Small intestine (tissue), 7 donors: ENCODE measurements around the gene GGT6. TPM values are rescaled to one million over a fixed set of nuclear protein-coding genes. Genes with fewer than 3 reads are reported as not detected.

Experiments used
- DNase-seq, 2 donors: peaks; one replicate each; pipeline versions ENCODE4 v3.0.0 to v3.0.0-alpha.2; 2013
- FAIRE-seq: peaks from 2 replicates; lab custom pipeline; 2012; peaks lifted over from hg19 to GRCh38; lab: Jason Lieb, UNC
- H3K27ac ChIP-seq, 3 donors: one replicate each; pipeline ENCODE4 v1.5.1; 2013; ENCODE audit warnings: low read length in 2 of 3, mild to moderate bottlenecking in 2 of 3, control low read depth in 1 of 3, inconsistent platforms in 1 of 3, low read depth in 1 of 3, moderate library complexity in 1 of 3
- H3K27me3 ChIP-seq, 3 donors: one replicate each; pipeline ENCODE4 v1.6.1; 2013; ENCODE audit warnings: low read length in 3 of 3, inconsistent platforms in 1 of 3; ENCODE audit not compliant: control insufficient read depth in 3 of 3, insufficient read depth in 3 of 3
- H3K36me3 ChIP-seq, 3 donors: one replicate each; pipeline ENCODE4 v1.6.1; 2013; ENCODE audit warnings: low read length in 3 of 3, inconsistent platforms in 1 of 3, low read depth in 1 of 3, mild to moderate bottlenecking in 1 of 3, moderate library complexity in 1 of 3; ENCODE audit not compliant: control insufficient read depth in 3 of 3, insufficient read depth in 2 of 3
- H3K4me1 ChIP-seq, 3 donors: one replicate each; pipeline ENCODE4 v1.6.1; 2013; ENCODE audit warnings: low read length in 2 of 3, inconsistent platforms in 1 of 3, low read depth in 1 of 3, mild to moderate bottlenecking in 1 of 3, moderate library complexity in 1 of 3; ENCODE audit not compliant: control insufficient read depth in 3 of 3, insufficient read depth in 2 of 3
- H3K4me3 ChIP-seq, 3 donors: one replicate each; pipeline ENCODE4 v1.5.1; 2013; ENCODE audit warnings: low read length in 3 of 3, control low read depth in 1 of 3, inconsistent platforms in 1 of 3, low read depth in 1 of 3, mild to moderate bottlenecking in 1 of 3, moderate library complexity in 1 of 3
- H3K9me3 ChIP-seq, 2 donors: one replicate each; pipeline ENCODE4 v1.6.1; 2013; ENCODE audit warnings: low read depth in 1 of 2, low read length in 1 of 2; ENCODE audit not compliant: control insufficient read depth in 2 of 2, insufficient read depth in 1 of 2
- WGBS, 3 donors: extraction: QIAGEN DNeasy Blood & Tissue Kit; methylation state at CpG; one replicate each; pipeline ENCODE4 v1.1.7; 2013; 5-methylcytosine and 5-hydroxymethylcytosine counted together
- polyA plus RNA-seq, 4 donors: library from polyadenylated mRNA; stranded (reverse) in 3 of 4; unstranded in 1 of 4; fragments of 200-250 nt in 3 of 4; fragments of 120-200 nt in 1 of 4; gene quantifications; one replicate each; pipeline versions ENCODE4 v1.2.1 to v1.2.3, GENCODE V29; 2013
- donor health status: healthy with polysubstance abuse.
- donor health status: control.
- donor health status: control.
- donor health status: Bipolar disorder and iron deficiency.
- donor health status: healthy.

GGT6 gene
- polyA plus RNA-seq, 4 donors = 4.5 to 63.9 (median 21.4) TPM

DNA sequence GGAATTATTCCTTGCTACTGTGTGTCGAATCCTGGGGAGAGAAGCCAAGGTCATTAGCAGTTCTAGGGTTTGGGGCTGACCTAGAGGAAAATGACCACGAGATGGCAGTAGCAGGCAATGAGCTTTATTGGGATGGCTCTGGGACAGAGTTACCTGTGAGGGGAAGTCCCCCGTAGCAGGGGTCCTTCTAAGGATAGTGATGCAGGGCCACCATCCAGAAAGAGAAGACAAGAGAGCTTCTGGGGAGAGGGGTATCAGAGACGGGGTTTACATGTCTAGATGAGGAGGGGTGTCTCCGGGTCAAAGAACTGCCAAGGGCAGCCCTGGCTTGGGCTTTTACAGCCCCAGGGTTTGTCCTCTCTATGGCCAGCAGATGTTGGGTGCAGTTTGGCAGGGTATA is 6.4 kb upstream of the GGT6 start:
- FAIRE-seq = no peak
- no peaks in the 10 kb centered on the region for H3K36me3 ChIP-seq
- 13 to 24% (median 20%) methylated on average over 5 of the region's 5 CpGs for WGBS, 3 donors

DNA sequence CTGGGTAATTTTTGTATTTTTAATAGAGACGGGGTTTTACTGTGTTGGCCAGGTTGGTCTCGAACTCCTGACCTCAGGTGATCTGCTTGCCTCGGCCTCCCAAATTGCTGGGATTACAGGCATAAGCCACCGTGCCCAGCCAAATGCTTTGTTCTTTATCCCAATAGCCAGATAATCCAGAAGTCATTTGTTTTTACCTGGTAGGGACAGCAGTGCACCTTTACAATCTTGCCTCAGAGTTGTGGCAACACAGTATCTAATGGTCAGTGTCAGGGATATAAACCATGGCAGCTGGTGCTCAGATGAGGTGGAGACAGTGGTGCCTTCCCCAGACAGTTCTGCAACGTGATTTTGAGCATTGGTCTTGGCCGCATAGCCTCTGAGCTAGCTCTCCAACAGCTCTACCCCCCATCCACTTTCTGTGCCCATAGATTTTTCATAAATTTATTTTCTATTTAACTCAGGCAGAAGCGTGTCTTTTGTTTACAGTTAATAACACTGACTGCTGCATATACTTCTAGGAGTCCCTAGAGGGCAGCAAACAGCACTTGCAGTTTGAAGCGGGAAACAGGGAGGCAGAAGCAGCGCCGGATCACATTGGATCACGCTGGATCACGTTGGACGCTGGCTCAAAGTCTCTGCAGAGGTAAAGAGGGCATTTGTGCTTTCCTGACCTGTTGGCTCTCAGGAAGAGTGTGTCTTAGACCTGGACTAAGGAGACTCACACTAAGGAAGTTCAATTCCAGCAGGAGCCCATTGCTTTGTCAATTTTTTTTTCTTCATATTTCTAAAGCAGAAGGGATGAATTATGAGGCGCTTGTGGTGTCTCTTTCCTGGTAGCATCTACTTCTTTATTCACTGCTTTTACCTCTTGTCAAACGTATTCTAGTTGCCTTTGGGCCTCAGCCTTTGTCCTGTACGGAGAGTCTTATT is 5.1 kb upstream of the GGT6 start:
- Histone ChIP-seq H3K9me3 (no peaks in the 10 kb centered on the region), H3K36me3 (no peaks in the 10 kb centered on the region), H3K4me3 (no peak overlapping the region), H3K4me1 (peaks cover 3 to 28% (median 5%) of the 10 kb centered on the region in 3 donors), H3K27ac (peak overlapping the region in 2 of 3 donors; percentile 46 to 56), H3K27me3 (no peaks in the 10 kb centered on the region)
- 23 to 31% (median 25%) methylated on average over 16 of the region's 16 CpGs for WGBS, 3 donors
- peak; percentile 91 to 95 for DNase-seq
- no peak for FAIRE-seq

More for the DNA sequence above, 6.4 kb upstream of the GGT6 start:
- DNase-seq = peak; percentile 77 to 82
- Histone ChIP-seq H3K27me3 (no peaks in the 10 kb centered on the region), H3K9me3 (no peaks in the 10 kb centered on the region), H3K4me1 (peaks cover 0 to 16% (median 2%) of the 10 kb centered on the region in 3 donors), H3K27ac (no peak overlapping the region), H3K4me3 (no peak overlapping the region)

DNA sequence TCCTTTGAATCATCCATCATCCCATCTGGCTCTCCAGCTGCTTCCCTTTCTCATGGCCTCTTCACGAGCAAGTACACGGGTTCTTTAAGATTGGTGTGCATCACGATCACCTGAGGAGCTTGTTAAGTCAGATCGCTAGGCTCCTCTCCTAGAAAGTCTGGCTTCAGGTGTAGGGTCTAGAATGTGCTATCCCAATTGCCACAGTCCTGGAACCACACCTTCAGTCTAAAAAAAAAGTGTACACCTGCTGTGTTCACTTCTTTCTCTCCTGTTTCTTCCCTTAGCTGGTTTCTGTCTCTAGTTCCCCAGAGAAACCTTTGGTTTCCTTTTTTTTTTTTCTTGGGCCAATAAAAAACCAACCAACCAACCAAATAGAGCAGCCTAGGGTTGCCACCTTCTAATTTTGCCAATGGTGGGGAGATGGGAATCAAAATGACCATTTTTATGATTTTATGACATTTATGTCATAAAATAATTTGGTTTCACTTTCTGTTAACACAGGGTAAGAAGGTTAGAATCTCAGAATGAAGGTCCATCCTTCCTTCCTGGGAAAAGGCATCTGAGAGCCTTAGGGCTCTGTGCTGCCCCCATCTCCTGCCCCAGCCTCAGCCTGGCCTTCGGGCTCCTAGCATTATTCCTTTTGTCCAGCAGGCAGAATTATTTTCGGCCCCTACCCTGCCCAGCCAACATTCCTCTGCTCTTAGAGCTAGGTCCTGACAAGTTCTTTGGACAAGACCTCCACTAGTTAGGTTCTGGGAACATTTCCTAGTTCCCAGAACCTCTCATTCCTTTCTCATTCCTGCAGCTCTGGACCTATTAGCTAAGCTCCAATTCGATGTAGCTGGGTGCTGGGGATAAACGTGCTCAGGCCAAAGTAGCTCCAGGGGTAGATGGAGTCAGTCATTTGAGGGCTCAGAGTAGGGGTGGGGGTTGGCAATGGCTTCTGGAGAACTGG is 1.9 kb upstream of the GGT6 start:
- H3K27ac ChIP-seq = peak overlapping the region; percentile 67 to 87 (median 79)

DNA sequence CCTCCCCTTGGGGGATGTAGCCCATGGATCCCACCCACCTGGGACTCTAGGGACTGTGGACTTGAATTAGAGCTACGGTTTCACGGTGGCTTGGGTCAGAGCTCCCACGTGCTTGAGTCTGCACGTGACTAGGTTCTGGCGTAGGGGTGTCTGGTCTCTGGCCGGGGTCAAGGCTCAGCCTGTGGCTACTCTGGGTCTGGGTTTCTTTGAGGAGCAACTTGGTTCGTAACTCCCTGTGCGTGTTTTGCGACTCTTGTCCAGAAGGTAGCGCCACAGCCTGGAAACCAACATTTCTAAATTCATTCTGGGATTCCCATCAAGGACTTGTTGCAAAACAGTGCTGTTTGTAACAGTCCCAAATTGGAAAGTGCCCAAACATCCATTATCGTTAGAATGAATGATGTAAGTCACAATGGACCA is 470 bp upstream of the GGT6 start:
- Histone ChIP-seq H3K4me1 (peaks cover 8 to 45% (median 8%) of the 10 kb centered on the region in 3 donors), H3K9me3 (no peaks in the 10 kb centered on the region), H3K36me3 (no peaks in the 10 kb centered on the region), H3K4me3 (no peak overlapping the region), H3K27ac (peak overlapping the region; percentile 13 to 90 (median 84)), H3K27me3 (no peaks in the 10 kb centered on the region)
- FAIRE-seq = no peak
- DNase-seq = no peak
- WGBS, 3 donors = 22 to 56% (median 43%) methylated on average over 11 of the region's 11 CpGs

More for the DNA sequence above, 1.9 kb upstream of the GGT6 start:
- peak; percentile 65 for FAIRE-seq
- Histone ChIP-seq H3K27me3 (no peaks in the 10 kb centered on the region), H3K9me3 (no peaks in the 10 kb centered on the region), H3K4me1 (peaks cover 5 to 44% (median 5%) of the 10 kb centered on the region in 3 donors), H3K36me3 (no peaks in the 10 kb centered on the region), H3K4me3 (no peak overlapping the region)
- peak; percentile 76 to 85 for DNase-seq
- WGBS, 3 donors = 23 to 52% (median 36%) methylated on average over 8 of the region's 8 CpGs

DNA sequence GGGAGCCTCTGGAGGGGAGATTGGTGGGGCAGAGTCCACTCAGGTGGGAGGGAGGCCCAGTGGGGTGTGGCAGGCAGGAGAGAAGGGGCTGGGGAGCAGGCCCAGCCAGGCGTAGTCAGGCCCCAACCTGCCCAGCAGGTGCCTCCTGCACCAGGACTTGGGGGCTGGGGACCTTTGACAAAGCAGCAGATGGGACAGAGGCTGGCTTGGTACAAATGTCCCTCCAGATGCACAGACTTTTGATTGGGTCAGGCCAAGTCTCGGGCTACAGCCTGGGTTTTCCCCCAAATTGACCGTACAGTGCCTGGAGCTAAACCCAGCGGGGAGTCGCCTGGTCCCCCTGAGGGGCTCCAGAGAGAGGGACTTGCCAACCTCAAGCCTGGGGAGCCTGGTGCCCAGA is 411 bp downstream of the GGT6 start:
- WGBS, 3 donors = 10 to 72% (median 27%) methylated on average over 5 of the region's 5 CpGs
- Histone ChIP-seq H3K27ac (peak overlapping the region; percentile 53 to 90 (median 84)), H3K27me3 (no peaks in the 10 kb centered on the region), H3K9me3 (no peaks in the 10 kb centered on the region), H3K4me3 (peak overlapping the region in 2 of 3 donors; percentile 32 to 50), H3K36me3 (no peaks in the 10 kb centered on the region), H3K4me1 (peaks cover 9 to 43% (median 9%) of the 10 kb centered on the region in 3 donors)
- DNase-seq (peak in 1 of 2 donors; percentile 55), FAIRE-seq (no peak)

DNA sequence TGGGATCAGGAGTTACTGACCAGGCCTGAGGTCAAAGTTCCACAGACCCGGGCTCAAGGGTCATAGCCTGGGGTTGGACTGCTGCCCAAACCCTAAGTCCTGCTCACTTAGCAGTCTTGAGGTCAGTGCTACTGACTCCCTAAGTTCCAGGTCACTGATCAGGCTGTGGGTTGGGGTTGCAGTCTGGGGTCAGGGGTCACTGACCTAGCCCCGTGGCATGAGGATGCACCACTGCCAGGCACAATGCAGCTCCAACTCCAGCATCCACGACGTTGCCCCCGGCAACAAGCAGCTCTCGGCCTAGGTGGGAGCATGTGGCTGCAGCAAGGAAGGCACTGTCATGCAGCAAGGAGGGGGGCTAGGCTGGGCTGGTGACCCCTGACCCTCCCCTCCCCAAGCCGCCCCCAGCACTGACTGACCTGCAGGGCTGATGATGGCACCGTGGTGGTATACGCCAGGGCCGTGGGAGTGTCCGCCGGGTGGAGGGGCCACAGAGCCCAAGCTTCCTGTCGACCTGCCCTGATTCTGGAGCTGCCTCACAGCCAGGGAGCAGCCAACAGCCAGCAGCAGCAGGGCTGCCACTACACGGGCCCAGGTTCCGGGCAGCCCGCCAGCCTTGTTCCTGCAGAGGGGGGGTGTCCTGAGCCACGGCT is 1.1 kb downstream of the GGT6 start:
- FAIRE-seq = no peak
- no peaks in the 10 kb centered on the region for H3K27me3 ChIP-seq
- H3K4me3 ChIP-seq = peak overlapping the region in 2 of 3 donors; percentile 32 to 50
- peak overlapping the region; percentile 53 to 90 (median 84) for H3K27ac ChIP-seq
- H3K4me1 ChIP-seq = peaks cover 9 to 46% (median 11%) of the 10 kb centered on the region in 3 donors
- DNase-seq = peak in 1 of 2 donors; percentile 43
- peaks cover 0 to 4% (median 0%) of the 10 kb centered on the region in 3 donors for H3K36me3 ChIP-seq
- no peaks in the 10 kb centered on the region for H3K9me3 ChIP-seq
- 5 to 56% (median 42%) methylated on average over 14 to 17 of the region's 17 CpGs for WGBS, 3 donors

DNA sequence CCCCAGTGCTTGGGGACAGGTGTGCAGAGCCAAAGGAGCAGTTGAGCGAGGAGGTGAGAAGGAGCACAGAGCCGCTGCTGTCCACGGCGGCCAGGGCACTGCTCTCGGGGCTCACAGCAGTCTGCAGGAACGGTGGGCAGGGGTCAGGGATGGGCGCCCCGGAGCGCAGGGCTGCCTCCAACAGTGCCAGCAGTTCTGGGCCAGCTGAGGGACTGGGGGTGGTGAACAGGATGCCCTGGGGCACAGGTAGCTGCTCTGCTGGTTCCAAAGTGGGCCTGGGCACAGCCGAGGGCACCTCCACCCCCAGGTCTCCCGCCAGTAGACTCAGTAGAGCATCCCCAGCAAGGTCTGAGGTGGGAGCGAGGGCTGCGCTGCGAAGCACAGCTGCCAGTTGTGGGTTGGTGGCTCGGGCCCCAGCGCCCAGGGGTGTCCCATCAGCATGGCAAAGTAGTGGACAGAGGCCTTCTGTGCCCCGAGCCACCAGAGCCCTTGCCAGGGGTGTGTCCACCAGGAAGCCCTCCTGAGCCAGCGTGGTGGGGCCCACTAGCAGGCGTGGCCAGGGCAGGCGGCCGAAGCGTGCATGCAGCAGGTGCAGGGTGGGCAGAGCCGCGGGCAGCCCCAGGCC is 1.9 kb downstream of the GGT6 start:
- whole genome bisulfite sequencing, 3 donors = 58 to 88% (median 72%) methylated on average over 24 of the region's 24 CpGs
- H3K4me1 ChIP-seq = peaks cover 9 to 49% (median 11%) of the 10 kb centered on the region in 3 donors
- H3K9me3 ChIP-seq = no peaks in the 10 kb centered on the region
- H3K27ac ChIP-seq = no peak overlapping the region
- peaks cover 0 to 11% (median 0%) of the 10 kb centered on the region in 3 donors for H3K36me3 ChIP-seq
- no peak for FAIRE-seq
- no peak for DNase-seq
- H3K4me3 ChIP-seq = peak overlapping the region in 1 of 3 donors; percentile 50
- no peaks in the 10 kb centered on the region for H3K27me3 ChIP-seq
